NCI-H510A treated with DMSO at 0.1 percent for 48 hours (cell line): Measurements from ENCODE around the gene MAGEH1.
A peak's percentile ranks its signal among the peaks of the same experiment; 100 is the strongest.
"Not testable (repeated sequence)": the region's sequence is repeated elsewhere in the genome, so short reads cannot be mapped to it uniquely, and the experiment has no call there.

Experiments used
- DNase-seq: peaks from one replicate; lab custom pipeline; 2025; lab: John Stamatoyannopoulos, UW

MAGEH1 gene, protein sequence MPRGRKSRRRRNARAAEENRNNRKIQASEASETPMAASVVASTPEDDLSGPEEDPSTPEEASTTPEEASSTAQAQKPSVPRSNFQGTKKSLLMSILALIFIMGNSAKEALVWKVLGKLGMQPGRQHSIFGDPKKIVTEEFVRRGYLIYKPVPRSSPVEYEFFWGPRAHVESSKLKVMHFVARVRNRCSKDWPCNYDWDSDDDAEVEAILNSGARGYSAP

DNA sequence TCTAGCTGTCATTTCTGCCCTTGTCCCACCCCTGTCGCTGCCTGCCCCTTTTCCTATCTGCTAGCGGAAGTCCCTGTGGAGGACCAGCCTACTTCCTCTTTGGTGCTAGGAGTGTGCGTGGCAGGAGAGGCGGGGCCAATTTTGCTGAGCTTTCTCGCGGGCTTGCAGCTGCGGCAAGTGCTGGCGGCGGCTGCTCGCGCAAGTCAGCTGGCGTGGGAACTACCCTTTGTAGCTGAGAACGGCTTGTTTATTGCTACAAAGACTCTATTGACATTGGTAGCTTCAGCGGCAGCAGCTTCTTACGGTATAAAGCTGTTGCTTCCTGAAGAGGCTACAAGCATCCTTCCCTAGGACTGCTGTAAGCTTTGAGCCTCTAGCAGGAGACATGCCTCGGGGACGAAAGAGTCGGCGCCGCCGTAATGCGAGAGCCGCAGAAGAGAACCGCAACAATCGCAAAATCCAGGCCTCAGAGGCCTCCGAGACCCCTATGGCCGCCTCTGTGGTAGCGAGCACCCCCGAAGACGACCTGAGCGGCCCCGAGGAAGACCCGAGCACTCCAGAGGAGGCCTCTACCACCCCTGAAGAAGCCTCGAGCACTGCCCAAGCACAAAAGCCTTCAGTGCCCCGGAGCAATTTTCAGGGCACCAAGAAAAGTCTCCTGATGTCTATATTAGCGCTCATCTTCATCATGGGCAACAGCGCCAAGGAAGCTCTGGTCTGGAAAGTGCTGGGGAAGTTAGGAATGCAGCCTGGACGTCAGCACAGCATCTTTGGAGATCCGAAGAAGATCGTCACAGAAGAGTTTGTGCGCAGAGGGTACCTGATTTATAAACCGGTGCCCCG is at the start of gene MAGEH1:
MAGEH1 (plus strand) TSS at position 138 of the 843 bp plus-strand sequence; CDS start at position 386, 248 bp downstream.
- peak; percentile 60 for DNase-seq

DNA sequence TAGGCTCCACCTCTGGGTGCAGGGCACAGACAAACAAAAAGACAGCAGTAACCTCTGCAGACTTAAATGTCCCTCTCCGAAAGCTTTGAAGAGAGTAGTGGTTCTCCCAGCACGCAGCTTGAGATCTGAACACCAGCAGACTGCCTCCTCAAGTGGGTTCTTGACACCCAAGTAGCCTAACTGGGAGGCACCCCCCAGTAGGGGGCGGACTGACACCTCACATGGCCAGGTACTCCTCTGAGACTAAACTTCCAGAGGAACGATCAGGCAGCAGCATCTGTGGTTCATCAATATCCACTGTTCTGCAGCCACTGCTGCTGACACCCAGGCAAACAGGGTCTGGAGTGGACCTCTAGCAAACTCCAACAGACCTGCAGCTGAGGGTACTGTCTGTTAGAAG is 24.8 kb upstream of the MAGEH1 start:
- not testable (repeated sequence) for DNase-seq

DNA sequence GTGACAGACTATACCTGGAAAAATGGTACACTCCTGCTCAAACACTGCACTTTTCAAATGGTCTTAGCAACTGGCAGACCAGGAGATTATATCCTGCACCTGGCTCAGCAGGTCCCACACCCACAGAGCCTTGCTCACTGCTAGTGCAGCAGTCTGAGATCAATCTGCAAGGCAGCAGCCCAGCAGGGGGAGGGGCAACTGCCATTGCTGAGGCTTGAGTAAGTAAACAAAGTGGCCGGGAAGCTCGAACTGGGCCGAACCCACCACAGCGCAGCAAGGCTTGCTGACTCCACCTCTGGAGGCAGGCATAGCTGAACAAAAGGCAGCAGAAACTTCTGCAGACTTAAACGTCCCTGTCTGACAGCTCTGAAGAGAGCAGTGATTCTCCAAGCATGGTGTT is 8.5 kb upstream of the MAGEH1 start:
- DNase-seq, result not testable (repeated sequence)

DNA sequence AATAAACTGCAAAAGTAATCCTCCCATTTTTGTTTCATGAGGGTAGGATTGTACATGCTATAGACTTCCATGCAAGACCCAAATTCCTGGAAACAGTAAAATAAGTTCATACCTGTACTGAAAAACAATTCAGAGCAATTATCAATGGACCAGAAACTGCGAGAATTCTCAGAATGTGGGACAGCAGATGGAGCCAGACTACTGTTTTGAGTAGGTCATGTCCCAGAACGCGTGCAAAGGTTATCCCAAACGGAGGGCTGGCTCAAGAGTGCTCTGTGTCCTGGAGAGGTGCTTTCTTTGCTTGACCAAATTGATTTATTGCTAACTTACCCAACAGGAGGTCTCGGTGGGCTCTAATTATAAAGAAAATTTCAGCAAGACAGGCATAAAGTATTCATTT is 1.7 kb upstream of the MAGEH1 start:
- peak; percentile 0 for DNase-seq

GRCh38 chrX:55451141-55451540 is 786 bp upstream of the MAGEH1 start:
- no peak for DNase-seq

GRCh38 chrX:55451626-55451989 is 319 bp upstream of the MAGEH1 start:
- DNase-seq, result no peak

DNA sequence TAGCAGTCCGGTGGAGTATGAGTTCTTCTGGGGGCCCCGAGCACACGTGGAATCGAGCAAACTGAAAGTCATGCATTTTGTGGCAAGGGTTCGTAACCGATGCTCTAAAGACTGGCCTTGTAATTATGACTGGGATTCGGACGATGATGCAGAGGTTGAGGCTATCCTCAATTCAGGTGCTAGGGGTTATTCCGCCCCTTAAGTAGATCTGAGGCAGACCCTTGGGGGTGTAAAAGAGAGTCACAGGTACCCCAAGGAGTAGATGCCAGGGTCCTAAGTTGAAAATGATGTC is 852 bp downstream of the MAGEH1 start:
- DNase-seq, result no peak

DNA sequence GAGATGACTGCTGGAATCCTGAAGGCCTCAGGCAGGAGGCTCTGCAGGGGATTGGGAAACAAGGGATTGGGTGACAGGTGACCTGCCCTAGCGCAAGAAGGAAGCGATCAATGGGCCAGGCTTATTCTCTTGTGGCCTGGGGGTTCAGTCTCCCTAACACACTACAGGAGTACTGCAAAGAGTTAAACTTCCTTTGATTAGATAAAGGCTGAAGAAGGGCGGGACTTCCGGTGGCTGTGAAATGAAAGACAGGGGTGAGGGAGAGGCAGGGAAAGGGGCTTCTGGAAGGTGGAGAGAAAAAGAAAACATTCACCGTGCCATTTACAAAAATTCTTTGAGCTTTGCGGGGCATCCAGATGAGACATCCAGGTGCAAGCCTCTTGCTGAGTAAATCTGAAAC is 3.8 kb downstream of the MAGEH1 start:
- not testable (repeated sequence) for DNase-seq

GRCh38 chrX:55459426-55459825 is 7.5 kb downstream of the MAGEH1 start:
- not testable (repeated sequence) for DNase-seq

GRCh38 chrX:55459926-55460325 is 8.0 kb downstream of the MAGEH1 start:
- DNase-seq, result not testable (repeated sequence)

DNA sequence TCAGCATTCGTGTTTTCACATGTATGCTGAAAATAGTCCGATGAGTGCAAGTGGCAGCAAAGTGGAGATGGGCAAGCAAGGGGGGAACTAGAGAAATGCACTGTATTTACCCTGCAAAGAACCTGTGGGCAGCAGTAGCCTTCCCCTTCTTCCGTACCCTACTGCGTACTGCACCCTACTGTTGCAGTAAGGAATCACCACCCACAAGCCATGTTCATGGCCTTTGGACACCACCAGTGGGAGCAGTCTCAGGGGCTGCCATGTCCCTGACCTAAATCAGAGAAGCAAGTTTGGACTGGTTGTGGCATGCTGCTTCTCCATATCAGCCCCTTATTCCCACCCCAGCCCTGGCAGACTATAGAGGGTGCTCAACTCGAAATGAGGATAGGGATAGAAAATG is 12.1 kb downstream of the MAGEH1 start:
- DNase-seq, result not testable (repeated sequence)

GRCh38 chrX:55465108-55465507 is 13.2 kb downstream of the MAGEH1 start:
- DNase-seq, result not testable (repeated sequence)

- not testable (repeated sequence) for DNase-seq
Observed at GRCh38 chrX:55465791-55466190, 13.9 kb downstream of the MAGEH1 start.

- DNase-seq, result not testable (repeated sequence)
Observed at GRCh38 chrX:55479956-55480355, 28.0 kb downstream of the MAGEH1 start.

DNA sequence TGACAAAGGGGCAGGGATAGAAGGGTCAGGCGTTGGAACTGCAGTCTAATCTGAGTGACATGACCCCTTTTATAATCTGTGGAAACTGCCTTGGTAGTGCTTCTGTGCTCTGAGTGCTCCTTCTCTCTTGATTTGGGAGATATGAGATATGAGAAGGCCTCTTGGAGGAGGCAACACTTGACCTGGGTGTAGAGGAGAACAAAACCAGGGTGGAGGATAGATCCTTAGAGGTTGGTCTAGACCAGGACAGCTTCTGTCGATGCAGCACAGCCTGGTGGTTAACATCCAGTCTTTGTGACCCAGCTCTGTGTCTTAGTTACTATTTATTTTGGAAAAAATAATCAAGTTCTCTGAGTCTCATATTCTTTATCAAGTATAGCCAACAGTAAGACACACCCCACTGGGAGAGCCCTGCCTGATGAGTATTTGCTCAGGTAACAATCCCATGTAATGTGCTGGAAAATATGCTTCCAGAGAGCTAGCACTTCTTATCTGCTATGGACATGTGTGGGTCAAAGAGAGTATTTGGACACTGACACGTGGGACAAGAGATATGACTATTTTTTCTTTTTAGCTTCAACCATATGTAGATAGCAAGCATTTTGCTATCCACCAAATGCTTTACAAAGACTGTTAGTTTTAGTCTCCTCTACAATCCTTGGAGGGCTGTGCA is 28.6 kb downstream of the MAGEH1 start:
- DNase-seq, result no peak

GRCh38 chrX:55484948-55485347 is 33.0 kb downstream of the MAGEH1 start:
- no peak for DNase-seq

- no peak for DNase-seq
Observed at GRCh38 chrX:55486736-55487135, 34.8 kb downstream of the MAGEH1 start.

GRCh38 chrX:55487143-55487542 is 35.2 kb downstream of the MAGEH1 start:
- DNase-seq, result no peak

DNA sequence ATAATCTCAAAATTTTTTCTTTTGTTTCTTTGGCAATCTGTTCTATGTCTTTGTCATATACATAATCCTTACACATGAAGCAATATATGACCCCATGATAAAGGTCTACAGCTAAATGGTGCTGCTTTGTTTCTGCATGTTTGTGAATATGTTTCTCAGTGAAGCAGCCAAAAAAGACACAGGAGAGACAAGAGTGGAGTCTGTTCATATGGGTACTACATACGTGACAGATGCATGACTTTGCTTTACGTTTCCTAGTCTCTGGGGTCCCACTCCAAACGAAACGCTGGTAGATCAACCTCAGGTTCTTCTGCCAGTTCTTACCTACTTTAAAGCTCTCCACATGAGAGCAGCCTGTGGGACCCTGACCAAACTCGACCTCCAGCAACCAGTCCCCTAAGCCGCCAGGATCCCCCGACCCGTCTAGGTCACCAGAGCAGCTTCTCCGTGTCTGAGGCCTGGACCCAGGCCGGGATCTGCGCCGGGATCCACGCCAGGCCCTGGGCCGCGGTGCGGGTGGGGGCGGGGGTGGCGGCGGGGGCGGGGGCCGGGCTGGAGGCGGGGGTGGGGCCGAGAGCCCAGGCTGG is 36.2 kb downstream of the MAGEH1 start:
- no peak for DNase-seq

DNA sequence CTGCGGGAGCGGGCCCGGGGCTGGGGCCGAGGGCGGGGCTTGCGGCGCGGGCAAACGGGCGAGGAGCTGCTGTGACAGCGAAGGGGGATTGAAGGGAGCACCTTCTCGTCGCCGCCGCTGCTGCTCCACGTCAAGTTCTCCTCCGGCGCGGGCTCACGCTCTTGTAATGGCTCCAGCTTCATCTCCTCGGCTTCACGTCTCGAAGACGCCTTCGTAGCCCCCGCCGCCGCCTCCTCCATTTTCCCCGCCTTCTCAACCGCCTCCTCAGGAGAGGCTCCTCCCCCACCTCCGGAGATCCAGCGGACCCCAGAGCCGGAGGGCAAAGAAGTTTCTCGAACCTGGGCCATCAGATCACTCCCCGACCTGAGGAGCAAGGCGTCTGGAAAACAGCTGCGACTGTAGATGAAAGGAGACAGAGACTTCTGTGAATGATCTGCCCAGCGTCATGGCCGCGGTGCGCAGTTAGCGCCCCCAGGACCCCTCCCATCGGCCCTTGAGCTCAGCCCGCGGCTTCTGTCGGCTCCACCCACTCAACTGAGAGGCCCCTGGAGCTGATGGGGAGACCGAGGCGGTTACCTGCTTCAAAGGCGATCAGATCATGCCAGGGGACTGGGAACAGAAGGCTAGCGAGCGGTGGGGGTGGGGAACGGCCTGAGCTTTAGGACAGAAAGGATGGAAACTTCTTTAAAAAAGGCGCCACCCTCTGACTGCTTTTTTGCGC is 36.8 kb downstream of the MAGEH1 start:
- DNase-seq, result peak; percentile 50

GRCh38 chrX:55489314-55490009 is 37.5 kb downstream of the MAGEH1 start, which contains the start of gene USP51:
USP51 (minus strand) TSS chrX:55489848; CDS start chrX:55488939, 909 bp downstream.
- no peak for DNase-seq
